Dedifferentiated amniotic fluid mesenchymal stem cell (primary cell): ENCODE measurements around the gene BDP1.
A peak's percentile ranks its signal among the peaks of the same experiment; 100 is the strongest.
"Not testable (repeated sequence)": the region's sequence is repeated elsewhere in the genome, so short reads cannot be mapped to it uniquely, and the experiment has no call there.

ENCODE experiments used
- DNase-seq: peaks from one replicate; pipeline ENCODE4 v3.0.0-alpha.2; 2016; ENCODE audit errors: extremely low spot score

Gene BDP1

GRCh38 chr5:71455427-71456361, at the start of gene BDP1:
Gene BDP1 (plus strand): TSS chr5:71455651. CDS start chr5:71455878, 227 bp downstream.
- DNase-seq = peak; percentile 96

- not testable (repeated sequence) for DNase-seq
Measured at GRCh38 chr5:71410088-71410487, 45.4 kb upstream of the BDP1 start.

DNA sequence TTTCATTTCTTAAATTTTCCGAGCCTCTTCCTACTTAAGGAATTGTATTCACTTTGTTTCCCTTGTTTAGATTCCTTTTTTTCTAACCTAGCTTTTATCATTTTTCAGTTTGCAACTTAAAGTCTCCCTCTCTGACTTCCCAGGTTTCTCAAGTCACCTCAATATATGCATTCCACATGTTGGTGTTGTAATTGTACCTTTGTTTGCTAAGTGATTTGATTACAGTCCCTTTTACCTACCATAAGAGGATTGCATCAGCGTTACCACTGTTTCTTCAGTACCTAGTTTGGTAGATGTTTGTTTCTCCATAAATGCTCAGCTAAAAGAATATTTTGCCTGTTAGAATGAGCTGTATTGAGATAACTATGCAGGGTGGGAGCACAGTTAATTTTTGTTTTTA, 39.8 kb upstream of the BDP1 start:
- not testable (repeated sequence) for DNase-seq

- not testable (repeated sequence) for DNase-seq
Measured at GRCh38 chr5:71418026-71418425, 37.4 kb upstream of the BDP1 start.

DNA sequence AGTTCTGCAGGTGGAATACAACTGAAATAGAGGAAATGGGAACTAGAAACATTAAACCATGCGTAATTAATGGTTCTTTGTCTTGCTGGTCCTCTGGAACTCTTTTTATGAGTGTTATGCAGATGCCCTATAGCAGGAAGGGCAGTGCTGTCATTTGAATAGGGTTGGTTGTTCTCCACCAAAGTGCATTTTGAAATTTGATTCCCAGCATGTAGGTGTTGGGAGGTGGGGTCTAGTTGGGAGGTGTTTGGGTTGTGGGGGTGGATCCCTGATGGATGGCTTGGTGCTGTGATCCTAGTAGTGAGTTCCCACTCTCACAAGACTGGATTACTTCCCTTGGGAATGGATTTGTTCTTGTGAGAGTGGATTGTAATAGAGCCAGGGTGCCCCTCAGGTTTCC, 34.2 kb upstream of the BDP1 start:
- DNase-seq = not testable (repeated sequence)

GRCh38 chr5:71423896-71424295, 31.6 kb upstream of the BDP1 start:
- DNase-seq = not testable (repeated sequence)

- DNase-seq = not testable (repeated sequence)
Measured at GRCh38 chr5:71426686-71427474, 28.6 kb upstream of the BDP1 start.

GRCh38 chr5:71432410-71432809, 23.0 kb upstream of the BDP1 start:
- DNase-seq = not testable (repeated sequence)

GRCh38 chr5:71434825-71435224, 20.6 kb upstream of the BDP1 start:
- not testable (repeated sequence) for DNase-seq

GRCh38 chr5:71441564-71441963, 13.9 kb upstream of the BDP1 start:
- DNase-seq = not testable (repeated sequence)

GRCh38 chr5:71443891-71444290, 11.6 kb upstream of the BDP1 start:
- not testable (repeated sequence) for DNase-seq

- DNase-seq = not testable (repeated sequence)
Measured at GRCh38 chr5:71445015-71445414, 10.4 kb upstream of the BDP1 start.

DNA sequence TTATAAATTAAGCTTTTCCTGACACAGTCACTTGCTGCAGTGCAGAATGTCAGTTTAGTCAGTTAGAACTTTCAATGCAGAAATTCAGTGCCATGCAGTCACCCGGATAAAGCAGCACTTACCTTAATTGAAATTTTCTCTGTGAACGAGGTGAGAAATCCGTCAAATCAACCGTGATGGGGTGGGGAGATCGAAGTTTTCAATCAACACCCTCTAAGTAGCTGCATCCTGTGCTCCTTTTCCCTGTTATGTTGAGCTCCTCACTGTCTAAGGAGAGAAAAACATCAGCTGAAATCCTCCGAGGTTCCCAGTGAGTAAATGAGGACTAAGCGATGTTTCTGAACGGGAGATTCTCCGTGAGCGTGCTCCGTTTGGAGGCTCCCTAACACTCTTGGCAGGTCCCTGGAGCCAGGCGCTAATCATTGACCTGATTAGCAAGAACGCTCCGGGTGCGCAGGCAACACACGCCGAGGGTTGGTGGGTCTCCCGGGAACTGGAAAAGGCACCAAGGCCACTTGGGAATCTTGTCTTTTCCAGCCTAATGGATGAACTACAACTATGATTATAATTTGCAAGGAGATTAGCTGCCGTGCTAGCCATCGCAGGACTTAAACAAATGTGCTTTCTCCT, 9.8 kb upstream of the BDP1 start:
- not testable (repeated sequence) for DNase-seq

DNA sequence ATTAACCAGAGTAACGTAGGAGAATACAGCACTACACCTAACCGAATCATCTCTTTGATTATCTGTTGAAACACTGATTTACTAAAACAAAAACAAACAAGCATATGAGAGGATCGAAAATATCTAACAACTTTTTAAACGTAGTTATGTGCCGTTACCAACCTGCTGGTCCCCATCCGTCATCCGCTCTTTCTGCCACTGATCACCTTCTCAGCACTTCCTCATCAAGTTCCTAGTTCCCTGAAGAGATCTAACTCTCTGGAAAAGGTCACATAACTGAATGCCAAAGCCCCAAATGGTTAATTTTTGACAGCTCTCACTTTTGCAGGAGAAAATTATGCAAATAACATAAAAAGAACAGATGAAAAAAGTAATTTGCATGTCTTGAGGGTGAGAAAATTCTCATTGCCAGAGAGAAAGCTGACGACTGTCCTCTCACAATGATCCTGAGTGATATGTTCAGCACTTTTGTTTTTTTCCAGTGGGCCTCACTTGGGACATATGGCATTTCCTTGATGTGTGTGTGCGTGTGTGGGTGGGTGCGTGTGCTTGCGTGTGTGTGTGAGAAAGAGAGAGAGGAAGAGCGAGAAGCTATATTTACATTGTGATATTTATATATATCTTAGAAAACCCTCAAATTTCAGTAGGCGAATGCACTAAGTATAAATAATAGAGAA, 8.8 kb upstream of the BDP1 start:
- DNase-seq = not testable (repeated sequence)

DNA sequence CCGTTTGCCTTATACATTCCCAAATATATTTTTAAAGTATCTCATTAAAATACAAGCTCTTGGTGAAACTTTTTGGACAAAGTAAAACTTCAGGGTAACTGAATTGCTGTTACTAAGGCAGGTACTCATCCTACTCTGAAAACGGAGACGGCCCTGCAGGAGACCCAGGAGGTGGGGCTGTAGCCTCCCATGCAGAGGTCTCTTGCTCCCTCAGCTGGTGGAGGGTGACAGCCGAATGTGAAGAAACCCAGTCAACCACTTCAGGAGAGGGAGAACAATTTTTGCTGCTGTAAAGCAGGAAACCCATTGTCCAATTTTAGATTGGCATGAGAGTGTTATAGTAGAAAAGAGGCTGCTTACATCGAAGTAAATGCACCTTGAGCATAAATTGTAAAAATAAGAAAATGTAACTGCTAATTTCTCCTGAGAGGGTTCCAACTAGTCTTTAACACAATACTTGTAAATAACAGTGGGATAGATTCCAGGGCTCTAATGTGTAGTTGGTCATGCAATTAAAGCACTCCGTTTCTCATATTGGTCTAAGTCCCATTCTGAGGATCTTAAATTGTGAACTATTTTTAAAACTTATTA, 8.1 kb upstream of the BDP1 start:
- DNase-seq = not testable (repeated sequence)

GRCh38 chr5:71452876-71453275, 2.6 kb upstream of the BDP1 start:
- DNase-seq = no peak

- DNase-seq = no peak
Measured at GRCh38 chr5:71454913-71455312, 538 bp upstream of the BDP1 start.

- DNase-seq = no peak
Measured at GRCh38 chr5:71456362-71456743, 902 bp downstream of the BDP1 start.

GRCh38 chr5:71457106-71457505, 1.7 kb downstream of the BDP1 start:
- DNase-seq = no peak

DNA sequence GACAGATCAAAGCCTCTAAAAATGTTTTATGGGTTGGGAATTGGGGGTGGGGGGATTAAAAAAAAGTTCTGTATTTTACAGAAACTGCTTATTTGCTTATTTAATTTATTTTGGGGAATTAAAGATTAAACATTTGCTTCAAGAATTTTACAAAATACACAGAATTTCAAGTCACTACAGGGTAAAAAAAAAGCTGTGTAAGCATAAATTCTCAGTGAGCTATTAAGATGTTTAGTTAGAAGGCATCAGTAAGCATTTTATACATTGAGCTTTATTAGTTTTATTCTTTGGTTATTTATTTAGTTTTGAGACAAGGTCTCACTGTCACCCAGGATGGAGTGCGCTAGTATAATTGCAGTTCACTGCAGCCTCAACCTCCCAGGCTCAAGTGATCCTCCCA, 5.2 kb downstream of the BDP1 start:
- DNase-seq = no peak

DNA sequence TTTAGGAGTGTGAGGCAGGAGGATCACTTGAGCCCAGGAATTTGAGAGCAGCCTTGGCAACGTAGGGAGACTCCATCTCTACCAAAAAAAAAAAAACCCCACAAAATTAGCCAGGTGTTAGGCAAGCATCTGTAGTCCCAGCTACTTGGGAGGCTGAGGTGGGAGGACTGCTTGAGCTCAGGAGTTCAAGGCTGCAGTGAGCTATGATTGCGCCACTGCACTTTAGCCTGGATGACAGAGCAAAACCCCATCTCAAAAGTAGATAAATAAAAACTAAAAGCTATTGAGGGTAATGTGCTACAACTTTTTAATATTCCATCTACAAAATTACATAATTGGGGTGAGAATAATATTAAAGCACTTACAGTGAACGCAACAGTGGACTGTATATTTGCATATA, 5.9 kb downstream of the BDP1 start:
- DNase-seq = no peak
